NCI-H146 treated with DMSO at 0.1 percent for 48 hours (cell line): ENCODE results near the gene MTAP.
A peak's percentile ranks its signal among the peaks of the same experiment; 100 is the strongest.

Experiments
- DNase-seq: peaks from one replicate; lab custom pipeline; 2025; ENCODE audit not compliant: unreplicated experiment; lab: John Stamatoyannopoulos, UW

The MTAP gene

GRCh38 chr9:21969011-21969940, 166.8 kb downstream of the MTAP start:
- DNase-seq: no peak

- no peak for DNase-seq
These were observed 167.7 kb downstream of the MTAP start for GRCh38 chr9:21969951-21970799.

- DNase-seq: no peak
These were observed 168.6 kb downstream of the MTAP start for GRCh38 chr9:21970800-21971640.

- no peak for DNase-seq
These were observed 169.9 kb downstream of the MTAP start for GRCh38 chr9:21972361-21972760.

- DNase-seq: peak; percentile 82
These were observed 171.9 kb downstream of the MTAP start for GRCh38 chr9:21974343-21974721.

- DNase-seq: peak; percentile 95
These were observed 172.4 kb downstream of the MTAP start for GRCh38 chr9:21974722-21975409.

- no peak for DNase-seq
These were observed 174.0 kb downstream of the MTAP start for GRCh38 chr9:21976334-21976875.

GRCh38 chr9:21982391-21982790, 180.0 kb downstream of the MTAP start:
- DNase-seq: no peak

- no peak for DNase-seq
These were observed 180.6 kb downstream of the MTAP start for GRCh38 chr9:21982861-21983560.

GRCh38 chr9:21983561-21983935, 181.1 kb downstream of the MTAP start:
- DNase-seq: peak; percentile 31

GRCh38 chr9:21984101-21984500, 181.7 kb downstream of the MTAP start:
- no peak for DNase-seq

GRCh38 chr9:21985964-21986667, 183.7 kb downstream of the MTAP start:
- no peak for DNase-seq
